Transverse colon (tissue), 4 donors: ENCODE measurements around the gene CHSY1. TPM values are rescaled to one million over a fixed set of nuclear protein-coding genes. Genes with fewer than 3 reads are reported as not detected.

Experiments used
- DNase-seq: peaks from one replicate; pipeline ENCODE4 v3.0.0-alpha.2; 2019
- H3K27ac ChIP-seq, 4 donors: fragments of 200-600 bp; sonication (generic); 2 replicates each; pipeline ENCODE4 v1.5.1; 2016 to 2018; ENCODE audit warnings: inconsistent platforms in 4 of 4
- H3K27me3 ChIP-seq: fragments of 200-600 bp; sonication (generic); 2 replicates; pipeline ENCODE4 v1.5.1; 2017; ENCODE audit warnings: inconsistent platforms
- H3K36me3 ChIP-seq, 4 donors: fragments of 200-600 bp; sonication (generic); 2 replicates each; pipeline ENCODE4 v1.5.1; 2017 to 2019; ENCODE audit warnings: inconsistent platforms in 4 of 4
- H3K4me1 ChIP-seq, 4 donors: fragments of 200-600 bp; sonication (generic); 2 replicates each; pipeline ENCODE4 v1.5.1; 2017 to 2020; ENCODE audit warnings: inconsistent platforms in 4 of 4
- H3K4me3 ChIP-seq, 4 donors: fragments of 200-600 bp; sonication (generic); 1 replicate in 1 of 4; 2 replicates in 3 of 4; pipeline versions ENCODE4 v1.5.1 to v1.6.1; 2017 to 2019; ENCODE audit warnings: inconsistent platforms in 4 of 4
- H3K9me3 ChIP-seq, 2 donors: fragments of 200-600 bp; sonication (generic); 2 replicates each; pipeline ENCODE4 v1.5.1; 2017 to 2019; ENCODE audit warnings: inconsistent platforms in 2 of 2
- CTCF ChIP-seq, 5 experiments: fragments of 200-600 bp in 3 of 5; fragments of 450-650 bp in 2 of 5; sonication (generic) in 3 of 5; IDR thresholded peaks; 1 replicate in 2 of 5; 2 replicates in 3 of 5; pipeline ENCODE4 v1.5.1; 2016 to 2017; ENCODE audit warnings: antibody characterized with exemption in 5 of 5, inconsistent platforms in 3 of 5, mild to moderate bottlenecking in 2 of 5, moderate library complexity in 1 of 5
- EP300 ChIP-seq: sonication (generic); formaldehyde crosslinking; IDR thresholded peaks from one replicate; pipeline ENCODE4 v1.6.1; 2017; ENCODE audit warnings: antibody characterized with exemption, low read depth
- POLR2A ChIP-seq: fragments of 450-650 bp; IDR thresholded peaks from one replicate; pipeline ENCODE4 v1.6.1; 2016; ENCODE audit warnings: antibody characterized with exemption, mild to moderate bottlenecking, moderate library complexity
- POLR2AphosphoS5 ChIP-seq, 3 donors: sonication (generic); formaldehyde crosslinking; IDR thresholded peaks; one replicate each; pipeline ENCODE4 v1.6.1; 2016; ENCODE audit warnings: antibody characterized with exemption in 3 of 3
- WGBS, 2 donors: methylation state at CpG; one replicate each; pipeline ENCODE4 v1.1.5; 2018; ENCODE audit warnings: low coverage in 1 of 2; 5-methylcytosine and 5-hydroxymethylcytosine counted together
- in situ Hi-C, 4 donors: fragments of 200-750 bp; cut with MboI; loops; one replicate each; pipeline versions ENCODE4 v1.15.0 to v1.15.1; 2017; ENCODE audit warnings: low sequenced_read_pairs in 3 of 4, low pct_ligation_motif_present in 1 of 4, low pct_unique_long_range_greater_than_20kb in 1 of 4
- intact Hi-C: fragments of 100-400 bp; cut with DNase I; formaldehyde crosslinking; loops from one replicate; pipeline ENCODE4 v1.15.1; 2023; ENCODE audit warnings: low total_unique reads
- total RNA-seq, 4 donors: library from RNA; depleted of rRNA; stranded (reverse); fragments of >200 nt; gene quantifications; one replicate each; pipeline ENCODE4 v1.1.0, GENCODE V29; 2016

Gene CHSY1
- total RNA-seq, 4 donors from 2014 or later = 4.0 to 33.7 (median 11.8) TPM

GRCh38 chr15:101272584-101272983, 20.7 kb upstream of the CHSY1 start:
- TF ChIP-seq POLR2A (no peak), EP300 (no peak), POLR2AphosphoS5 (IDR thresholded peaks at IDR 0.05) (no peak), CTCF (IDR thresholded peaks at IDR 0.05) (no peak)
- H3K4me3 ChIP-seq = no peak overlapping the region
- no peaks in the 10 kb centered on the region for H3K9me3 ChIP-seq
- DNase-seq = no peak
- H3K36me3 ChIP-seq = peaks cover 3 to 47% (median 24%) of the 10 kb centered on the region in 4 donors
- H3K27me3 ChIP-seq = no peaks in the 10 kb centered on the region
- no peak overlapping the region for H3K27ac ChIP-seq
- intact Hi-C loops = no loop called here
- in situ Hi-C loops = loop anchor here (25.0 kb wide), 2 partner anchors 360 to 635 kb away; partner anchors contain the start of gene LRRK1 (in 4 of the 4)
- peaks cover 3 to 14% (median 11%) of the 10 kb centered on the region in 4 donors for H3K4me1 ChIP-seq
- 91 to 96% methylated on average over 5 to 9 of the region's 9 CpGs for WGBS, 2 donors

- Histone ChIP-seq H3K27me3 (no peaks in the 10 kb centered on the region), H3K36me3 (peaks cover 3 to 43% (median 24%) of the 10 kb centered on the region in 4 donors), H3K9me3 (no peaks in the 10 kb centered on the region), H3K27ac (no peak overlapping the region), H3K4me3 (no peak overlapping the region), H3K4me1 (peaks cover 0 to 6% (median 0%) of the 10 kb centered on the region in 4 donors)
- in situ Hi-C loops (loop anchor here (10.0 to 25.0 kb wide), 4 partner anchors 165 to 632 kb away; partner anchors contain the start of gene LRRK1 (in 4 of the 4)), intact Hi-C loops (no loop called here)
- TF ChIP-seq POLR2AphosphoS5 (IDR thresholded peaks at IDR 0.05) (peak in 1 of 3 donors; percentile 20), CTCF (IDR thresholded peaks at IDR 0.05) (peak in 1 of 5 experiments; percentile 19), POLR2A (no peak), EP300 (no peak)
- DNase-seq = no peak
- 89 to 90% methylated on average over 4 to 16 of the region's 16 CpGs for WGBS, 2 donors
Observed at GRCh38 chr15:101269479-101270223, 17.8 kb upstream of the CHSY1 start.

GRCh38 chr15:101267320-101268104, 15.7 kb upstream of the CHSY1 start:
- no peak overlapping the region for H3K4me3 ChIP-seq
- H3K27me3 ChIP-seq = no peaks in the 10 kb centered on the region
- no peak for DNase-seq
- intact Hi-C loops = no loop called here
- WGBS, 2 donors = 71 to 73% methylated on average over 3 to 18 of the region's 18 CpGs
- peak in 1 of 3 donors; percentile 36 for TF ChIP-seq POLR2AphosphoS5 (IDR thresholded peaks at IDR 0.05)
- no peak for TF ChIP-seq POLR2A
- peaks cover 0 to 6% (median 0%) of the 10 kb centered on the region in 4 donors for H3K4me1 ChIP-seq
- peaks cover 0 to 21% (median 10%) of the 10 kb centered on the region in 4 donors for H3K36me3 ChIP-seq
- peak overlapping the region; percentile 35 to 58 (median 40) for H3K27ac ChIP-seq
- in situ Hi-C loops = loop anchor here (10.0 to 25.0 kb wide), 4 partner anchors 163 to 630 kb away; partner anchors contain the start of gene LRRK1 (in 4 of the 4)
- H3K9me3 ChIP-seq = no peaks in the 10 kb centered on the region

- no peaks in the 10 kb centered on the region for H3K27me3 ChIP-seq
- no peak overlapping the region for H3K4me3 ChIP-seq
- intact Hi-C loops (no loop called here), in situ Hi-C loops (loop anchor here (10.0 to 25.0 kb wide), 4 partner anchors 162 to 629 kb away; partner anchors contain the start of gene LRRK1 (in 4 of the 4))
- peaks cover 0 to 14% (median 7%) of the 10 kb centered on the region in 4 donors for H3K36me3 ChIP-seq
- H3K27ac ChIP-seq = peak overlapping the region; percentile 35 to 58 (median 40)
- WGBS, 2 donors = 81% methylated on average over 9 of the region's 9 CpGs; no CpG with 5 or more reads in 1 of the 2 donors
- peaks cover 0 to 6% (median 0%) of the 10 kb centered on the region in 4 donors for H3K4me1 ChIP-seq
- no peak for TF ChIP-seq POLR2A
- TF ChIP-seq EP300 = no peak
- TF ChIP-seq CTCF (IDR thresholded peaks at IDR 0.05) = no peak
- no peak for TF ChIP-seq POLR2AphosphoS5 (IDR thresholded peaks at IDR 0.05)
- no peak for DNase-seq
- H3K9me3 ChIP-seq = no peaks in the 10 kb centered on the region
Observed at GRCh38 chr15:101266787-101267186, 14.9 kb upstream of the CHSY1 start.
